DND-41 (cell line): ENCODE results near the gene B4GALT6.

Experiments
- CTCF ChIP-seq: IDR thresholded peaks from 2 replicates; pipeline ENCODE4 v1.5.1; 2012; ENCODE audit warnings: borderline replicate concordance, low read length, moderate library complexity, mild to moderate bottlenecking; ENCODE audit not compliant: poor library complexity, severe bottlenecking; ENCODE audit errors: extremely low read depth
- EZH2 ChIP-seq: IDR thresholded peaks from 3 replicates; pipeline ENCODE4 v1.6.1; 2012; ENCODE audit warnings: borderline replicate concordance, low read depth, mild to moderate bottlenecking, moderate library complexity, low read length, inconsistent platforms; ENCODE audit not compliant: severe bottlenecking

DNA sequence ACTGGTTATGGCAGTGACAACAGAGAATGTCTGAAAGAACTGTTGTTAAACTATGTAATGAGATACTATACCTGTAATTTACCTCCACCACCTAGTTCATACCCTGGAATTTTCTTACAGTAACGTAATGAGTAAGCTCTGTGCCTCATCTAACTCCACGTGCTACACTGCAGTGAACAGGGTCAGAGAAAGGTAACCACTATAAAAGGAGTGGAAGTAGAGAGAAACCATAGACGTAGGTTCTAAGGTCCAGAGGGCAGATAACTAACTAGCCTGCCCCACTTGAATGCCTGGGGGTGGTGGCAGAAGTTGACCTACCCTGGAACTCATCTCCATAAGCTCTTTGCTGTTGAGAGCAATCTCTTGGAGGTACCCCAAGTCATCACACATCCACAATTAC lies 32.0 kb upstream of the B4GALT6 start:
- TF ChIP-seq CTCF (no peak), EZH2 (no peak)
